Common myeloid progenitor, CD34-positive (primary cell): ENCODE data around the gene DCTN4.

Experiments used
- CTCF ChIA-PET: fragments of 350-600 bp; sonication (Branson Sonifier 250); formaldehyde crosslinking; loops from one replicate; lab custom pipeline; 2021; ENCODE audit warnings: antibody characterized with exemption; lab: Charles Lee
- POLR2A ChIA-PET: fragments of 350-600 bp; sonication (Branson Sonifier 250); formaldehyde crosslinking; loops from one replicate; lab custom pipeline; 2021; ENCODE audit warnings: antibody characterized with exemption; lab: Charles Lee
- DNase-seq, 3 donors: peaks; one replicate each; pipeline versions ENCODE4 v3.0.0 to v3.0.0-alpha.2; 2013
- H3K27ac ChIP-seq, 2 experiments: 1 replicate in 1 of 2; 2 replicates in 1 of 2; pipeline ENCODE4 v1.7.0; 2013; ENCODE audit warnings: inconsistent platforms in 2 of 2, low read length in 2 of 2, mild to moderate bottlenecking in 2 of 2, low read depth in 1 of 2, moderate library complexity in 1 of 2; ENCODE audit not compliant: severe bottlenecking in 2 of 2, insufficient read depth in 1 of 2, poor library complexity in 1 of 2
- H3K27me3 ChIP-seq, 5 experiments: replicated peaks in 2 of 5; 1 replicate in 3 of 5; 2 replicates in 2 of 5; pipeline versions ENCODE4 v1.6.1 to v1.7.0; 2013; ENCODE audit warnings: low read length in 4 of 5, mild to moderate bottlenecking in 2 of 5, moderate library complexity in 2 of 5, inconsistent platforms in 1 of 5; ENCODE audit not compliant: insufficient read depth in 5 of 5, control insufficient read depth in 4 of 5
- H3K36me3 ChIP-seq, 4 experiments: 1 replicate in 2 of 4; 2 replicates in 2 of 4; pipeline versions ENCODE4 v1.6.1 to v1.7.0; 2013; ENCODE audit warnings: low read length in 3 of 4, control low read depth in 1 of 4, mild to moderate bottlenecking in 1 of 4; ENCODE audit not compliant: control insufficient read depth in 4 of 4, insufficient read depth in 4 of 4
- H3K4me1 ChIP-seq, 4 experiments: 1 replicate in 3 of 4; 2 replicates in 1 of 4; pipeline versions ENCODE4 v1.6.1 to v1.7.1; 2013; ENCODE audit warnings: low read length in 3 of 4, mild to moderate bottlenecking in 3 of 4, control low read depth in 1 of 4, inconsistent platforms in 1 of 4, moderate library complexity in 1 of 4; ENCODE audit not compliant: control insufficient read depth in 4 of 4, insufficient read depth in 4 of 4; ENCODE audit errors: control extremely low read depth in 1 of 4
- H3K4me3 ChIP-seq, 7 experiments: 1 replicate in 4 of 7; 2 replicates in 3 of 7; pipeline versions ENCODE4 v1.5.1 to v1.7.0; 2013; ENCODE audit warnings: mild to moderate bottlenecking in 7 of 7, low read length in 6 of 7, moderate library complexity in 6 of 7, inconsistent platforms in 2 of 7, low read depth in 2 of 7, control low read depth in 1 of 7; ENCODE audit not compliant: insufficient read depth in 4 of 7, control insufficient read depth in 1 of 7; ENCODE audit errors: extremely low read depth in 1 of 7
- H3K9me3 ChIP-seq, 5 experiments: 1 replicate in 4 of 5; 2 replicates in 1 of 5; pipeline versions ENCODE4 v1.6.1 to v1.7.1; 2013; ENCODE audit warnings: low read length in 4 of 5, mild to moderate bottlenecking in 2 of 5, inconsistent platforms in 1 of 5, low read depth in 1 of 5, moderate library complexity in 1 of 5; ENCODE audit not compliant: control insufficient read depth in 4 of 5, insufficient read depth in 2 of 5; ENCODE audit errors: control extremely low read depth in 1 of 5
- WGBS: methylation state at CpG from one replicate; pipeline ENCODE4 v1.1.5; 2013; ENCODE audit not compliant: insufficient coverage; 5-methylcytosine and 5-hydroxymethylcytosine counted together

The DCTN4 gene

DNA sequence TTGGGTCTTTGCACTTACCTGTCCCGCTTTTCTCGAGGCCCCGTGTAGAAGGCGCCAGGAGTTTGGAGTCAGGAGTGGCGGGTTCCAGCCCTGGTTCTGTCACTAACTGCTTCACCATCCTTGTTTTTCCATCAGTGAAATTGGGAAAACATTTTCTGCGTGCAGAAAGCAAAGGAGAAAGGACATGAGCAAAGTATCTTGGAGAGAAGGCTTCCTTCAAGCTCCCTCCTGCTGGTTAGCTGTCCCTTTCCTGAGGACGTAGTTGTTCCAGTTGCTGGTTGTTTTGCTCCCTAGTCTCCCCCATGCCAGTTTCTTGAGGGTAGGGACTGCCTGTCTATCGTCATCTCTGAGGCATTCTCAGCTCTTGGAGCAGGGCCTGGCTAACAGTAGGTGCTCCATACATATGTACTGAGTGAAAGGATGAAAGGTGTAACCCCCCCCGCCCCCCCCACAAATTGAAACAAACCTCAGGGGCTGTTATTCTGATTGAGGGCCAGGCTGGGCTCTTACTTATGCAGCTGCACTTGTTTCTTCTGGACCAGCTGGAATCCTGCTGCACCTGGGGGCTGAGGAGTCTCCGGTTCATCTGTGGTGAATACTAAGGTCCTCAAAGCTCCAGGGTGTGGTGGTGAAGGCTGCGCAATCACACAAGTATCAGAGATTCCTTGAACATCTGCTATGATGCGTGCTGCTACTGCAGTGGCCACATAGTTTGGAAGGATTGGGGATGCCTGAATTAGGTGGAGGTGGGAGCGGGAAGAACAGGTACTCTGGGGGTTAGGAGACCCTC is 20.8 kb upstream of the DCTN4 start:
- peaks cover 0 to 15% (median 3%) of the 10 kb centered on the region in 4 experiments for H3K36me3 ChIP-seq
- CTCF ChIA-PET, result interaction anchor here (0.6 to 12.5 kb wide), 30 partner anchors 8 to 335 kb away, joined by 3 to 293 read pairs (median 6); partner anchors contain the start of genes DCTN4, IRGM and RBM22

DNA sequence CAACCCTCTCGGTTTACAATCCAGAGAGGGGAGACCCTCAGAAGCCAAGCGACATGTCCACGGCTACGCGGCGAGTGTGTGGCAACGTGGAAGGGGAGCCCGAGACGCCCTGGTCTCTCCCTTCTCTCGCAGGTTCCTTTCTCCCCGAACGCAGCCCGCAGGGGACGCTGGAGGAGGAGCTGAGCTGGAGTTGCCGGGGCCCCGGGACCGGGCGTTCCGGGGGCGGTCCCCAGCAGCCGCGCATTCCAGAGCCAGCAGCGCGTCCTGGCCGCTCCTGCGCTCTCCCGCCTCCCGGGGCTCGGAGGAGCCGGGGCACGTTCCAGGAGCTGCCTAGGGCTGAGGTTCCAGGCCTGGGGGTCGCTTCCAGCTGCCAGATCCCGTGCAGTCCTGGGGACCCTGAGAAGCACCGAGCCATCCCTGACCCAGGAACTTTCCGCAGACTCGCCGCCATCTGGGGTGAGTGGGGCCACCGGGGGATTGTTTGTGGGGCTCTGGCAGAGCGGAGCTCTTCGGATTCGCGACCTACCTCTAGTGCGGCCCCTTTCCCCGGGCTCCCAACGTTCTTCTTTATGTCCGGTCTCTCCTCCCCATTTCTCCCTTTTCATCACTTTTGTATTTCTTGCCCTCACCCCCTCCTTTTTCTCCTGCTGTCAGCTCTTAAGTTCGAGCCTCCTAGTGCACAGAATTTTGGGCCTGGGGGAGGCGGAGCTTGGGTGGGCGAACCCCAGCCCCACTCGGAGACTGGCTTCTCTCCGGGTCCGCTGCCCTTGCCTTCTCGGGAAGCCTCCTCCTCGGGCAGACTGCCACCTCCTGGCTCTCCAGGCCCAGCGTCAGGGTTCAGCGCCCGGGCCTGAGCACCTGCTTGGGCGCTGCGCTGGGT is 19.9 kb upstream of the DCTN4 start, which contains the start of gene SMIM3:
Gene SMIM3, plus strand, starts transcription at position 241 of the 880 bp plus-strand sequence. CDS start 16,684 bp downstream, outside the sequence.
- POLR2A ChIA-PET, result interaction anchor here (0.6 to 2.9 kb wide), 6 partner anchors 11 to 96 kb away, joined by 3 to 25 read pairs (median 6); partner anchors contain the start of genes DCTN4 and RBM22
- DNase-seq, result peak; percentile 71 to 87 (median 85)

More for the DNA sequence above, 20.8 kb upstream of the DCTN4 start:
- WGBS, result 4% methylated on average over 9 of the region's 13 CpGs
- Histone ChIP-seq H3K4me1 (peaks cover 34 to 77% (median 70%) of the 10 kb centered on the region in 4 experiments), H3K4me3 (peak overlapping the region; percentile 84 to 94 (median 92)), H3K9me3 (no peaks in the 10 kb centered on the region), H3K27ac (peak overlapping the region; percentile 46 to 93), H3K27me3 (no peaks in the 10 kb centered on the region)
- peak in 2 of 3 donors; percentile 66 to 77 for DNase-seq
- POLR2A ChIA-PET, result interaction anchor here (0.5 to 2.9 kb wide), 6 partner anchors 10 to 97 kb away, joined by 3 to 25 read pairs (median 4); partner anchors contain the start of genes DCTN4 and IRGM

DNA sequence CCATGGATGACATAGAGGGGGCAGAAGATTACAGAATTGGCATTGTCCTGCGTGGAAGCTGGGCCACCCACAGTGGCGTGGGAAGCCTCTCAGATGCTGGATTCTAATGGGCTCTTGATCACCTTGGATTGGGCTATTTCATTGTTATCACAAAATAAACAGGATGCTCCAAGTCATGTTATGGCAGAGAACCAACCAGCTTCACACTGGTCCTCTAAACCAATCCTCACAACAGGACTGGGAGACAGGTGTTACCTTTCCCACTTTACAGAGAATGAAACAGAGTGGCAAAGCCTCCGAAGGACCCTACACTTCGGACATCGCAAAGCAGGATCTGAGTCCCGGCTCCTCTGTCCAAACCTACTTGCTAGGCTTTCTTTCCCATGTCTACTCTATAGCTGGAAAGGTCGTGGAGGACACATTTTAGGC is 19.3 kb upstream of the DCTN4 start:
- no peak for DNase-seq
- 17% methylated on average over 6 of the region's 7 CpGs for WGBS
- POLR2A ChIA-PET, result interaction anchor here (1.2 to 2.9 kb wide), 5 partner anchors 12 to 85 kb away, joined by 4 to 25 read pairs (median 6); partner anchors contain the start of genes DCTN4 and RBM22

More for the DNA sequence above, 19.9 kb upstream of the DCTN4 start, which contains the start of gene SMIM3:
- WGBS, result under 1% methylated on average over 50 of the region's 59 CpGs
- Histone ChIP-seq H3K4me1 (peaks cover 34 to 78% (median 70%) of the 10 kb centered on the region in 4 experiments), H3K27me3 (no peaks in the 10 kb centered on the region), H3K4me3 (peak within 1 kb of the TSS; percentile 84 to 94 (median 92)), H3K27ac (peak within 1 kb of the TSS; percentile 85 to 93), H3K9me3 (no peaks in the 10 kb centered on the region), H3K36me3 (peaks cover 0 to 15% (median 3%) of the 10 kb centered on the region in 4 experiments)
- CTCF ChIA-PET, result interaction anchor here (0.6 to 12.5 kb wide), 31 partner anchors 8 to 324 kb away, joined by 3 to 293 read pairs (median 7); partner anchors contain the start of genes DCTN4, IRGM and RBM22

DNA sequence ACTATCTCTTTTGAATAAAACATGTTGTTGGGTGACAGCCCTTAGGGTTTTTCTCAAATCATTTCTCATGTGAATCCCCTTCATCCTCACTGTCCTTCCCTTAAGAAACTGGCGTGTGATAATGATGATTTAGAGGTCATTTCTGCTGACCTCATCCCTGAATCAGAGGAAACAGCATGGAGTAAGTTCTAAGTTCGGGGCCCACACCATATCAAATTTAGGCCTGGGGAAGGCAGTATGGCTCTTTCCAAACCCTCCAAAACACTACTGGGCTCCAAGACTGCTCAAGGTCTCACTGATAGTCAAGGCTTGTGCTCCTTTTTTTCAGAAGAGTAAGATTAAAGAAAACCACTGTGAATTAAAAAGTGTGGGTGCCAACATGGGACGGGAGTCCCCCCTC is 18.9 kb upstream of the DCTN4 start:
- no CpG with 5 or more reads among the region's 3 CpGs for WGBS
- peak overlapping the region in 5 of 7 experiments; percentile 88 to 92 (median 92) for H3K4me3 ChIP-seq
- H3K4me1 ChIP-seq, result peaks cover 31 to 75% (median 67%) of the 10 kb centered on the region in 4 experiments
- CTCF ChIA-PET, result interaction anchor here (1.5 to 12.5 kb wide), 11 partner anchors 10 to 106 kb away, joined by 5 to 293 read pairs (median 15); partner anchors contain the start of genes DCTN4, IRGM and RBM22
- H3K27ac ChIP-seq, result peak overlapping the region; percentile 85 to 93
- peaks cover 0 to 15% (median 3%) of the 10 kb centered on the region in 4 experiments for H3K36me3 ChIP-seq
- no peaks in the 10 kb centered on the region for H3K9me3 ChIP-seq
- POLR2A ChIA-PET, result interaction anchor here (1.4 to 2.9 kb wide), 4 partner anchors 12 to 77 kb away, joined by 6 to 25 read pairs (median 8); partner anchors contain the start of genes DCTN4 and RBM22
- DNase-seq, result peak in 1 of 3 donors; percentile 53
- H3K27me3 ChIP-seq, result no peaks in the 10 kb centered on the region

More for the DNA sequence above, 19.3 kb upstream of the DCTN4 start:
- Histone ChIP-seq H3K9me3 (no peaks in the 10 kb centered on the region), H3K4me3 (peak overlapping the region; percentile 84 to 94 (median 92)), H3K27ac (peak overlapping the region; percentile 85 to 93), H3K36me3 (peaks cover 0 to 15% (median 3%) of the 10 kb centered on the region in 4 experiments), H3K4me1 (peaks cover 35 to 79% (median 71%) of the 10 kb centered on the region in 4 experiments), H3K27me3 (no peaks in the 10 kb centered on the region)
- CTCF ChIA-PET, result interaction anchor here (1.0 to 12.5 kb wide), 21 partner anchors 9 to 321 kb away, joined by 3 to 293 read pairs (median 9); partner anchors contain the start of genes DCTN4, IRGM and RBM22

DNA sequence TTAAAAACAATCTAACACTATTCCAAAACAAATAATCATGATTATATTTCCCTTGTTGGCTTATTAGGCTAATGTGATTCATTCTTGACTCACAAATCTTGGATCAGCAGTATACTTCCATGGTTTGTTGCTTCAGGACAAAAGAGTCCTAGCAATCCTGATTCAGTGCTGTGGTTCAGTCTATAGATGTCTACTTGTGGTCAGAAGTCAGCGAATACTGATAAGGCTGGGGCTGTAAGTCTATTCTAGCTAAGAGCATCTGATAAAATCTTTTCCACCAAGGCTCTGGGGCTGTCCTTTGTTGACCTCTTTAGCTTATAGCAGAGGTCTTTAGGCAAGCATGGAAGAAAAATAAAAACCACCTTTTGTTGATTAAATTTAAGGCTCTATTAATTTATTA is 15.3 kb upstream of the DCTN4 start:
- CTCF ChIA-PET, result interaction anchor here (12.5 kb wide), 1 partner anchor 11 kb away, joined by 293 read pairs; the partner anchor contains the start of gene DCTN4
- Histone ChIP-seq H3K4me1 (peaks cover 11 to 48% (median 40%) of the 10 kb centered on the region in 4 experiments), H3K27ac (peak overlapping the region in 1 of 2 experiments; percentile 67), H3K27me3 (no peaks in the 10 kb centered on the region), H3K4me3 (peak overlapping the region in 1 of 7 experiments; percentile 1), H3K36me3 (no peaks in the 10 kb centered on the region), H3K9me3 (no peaks in the 10 kb centered on the region)
- DNase-seq, result peak in 2 of 3 donors; percentile 56 to 77
- WGBS, result 0% methylated on average over 1 of the region's 1 CpG
- POLR2A ChIA-PET, result interaction anchor here (1.1 to 2.0 kb wide), 2 partner anchors 9 to 15 kb away, joined by 5 read pairs; partner anchors contain the start of gene DCTN4
